OCI-LY3 (cell line): ENCODE data around the gene SH3RF3.

ENCODE experiments used
- H2AFZ ChIP-seq: fragments of 200-600, 300-600 bp; shearing (Covaris generic); 2 replicates; pipeline ENCODE4 v1.6.0; 2014; ENCODE audit warnings: antibody characterized with exemption, low read depth, low read length
- H3K27ac ChIP-seq: fragments of 200-600, 300-600 bp; sonication (generic); 2 replicates; pipeline ENCODE4 v1.5.1; 2014; ENCODE audit warnings: mild to moderate bottlenecking, low read length, moderate library complexity, mixed read lengths
- H3K27me3 ChIP-seq: fragments of 200-600, 300-600 bp; sonication (generic); 2 replicates; pipeline ENCODE4 v1.6.1; 2014; ENCODE audit warnings: low read depth, low read length, mixed read lengths
- H3K36me3 ChIP-seq: fragments of 200-600, 300-600 bp; sonication (generic); replicated peaks from 2 replicates; pipeline ENCODE3; 2014; ENCODE audit warnings: low read depth, low read length, mixed read lengths
- H3K4me1 ChIP-seq: fragments of 300-600, 200-600 bp; sonication (generic); 2 replicates; pipeline ENCODE4 v1.6.1; 2014; ENCODE audit warnings: low read length, mixed read lengths
- H3K4me2 ChIP-seq: fragments of 200-600, 300-600 bp; sonication (generic); 2 replicates; pipeline ENCODE4 v1.6.1; 2014; ENCODE audit warnings: low read length, mixed read lengths
- H3K4me3 ChIP-seq: fragments of 300-600, 200-600 bp; sonication (generic); 2 replicates; pipeline ENCODE4 v1.5.1; 2014; ENCODE audit warnings: antibody characterized with exemption, mild to moderate bottlenecking, low read length, moderate library complexity
- H3K79me2 ChIP-seq: fragments of 300-600, 200-600 bp; shearing (Covaris generic); 2 replicates; pipeline ENCODE4 v1.6.1; 2014; ENCODE audit warnings: mild to moderate bottlenecking, low read length, mixed read lengths
- H3K9ac ChIP-seq: fragments of 300-600, 200-600 bp; shearing (Covaris generic); 2 replicates; pipeline ENCODE4 v1.6.0; 2014; ENCODE audit warnings: mild to moderate bottlenecking, low read length, moderate library complexity
- H3K9me3 ChIP-seq: fragments of 200-600, 300-600 bp; shearing (Covaris generic); 2 replicates; pipeline ENCODE4 v1.6.1; 2014; ENCODE audit warnings: low read length, mixed read lengths; ENCODE audit not compliant: insufficient read depth
- H4K20me1 ChIP-seq: fragments of 200-600, 300-600 bp; sonication (generic); 2 replicates; pipeline ENCODE4 v1.6.1; 2016; ENCODE audit warnings: low read length, mixed read lengths; ENCODE audit not compliant: insufficient read depth
- CTCF ChIP-seq: fragments of 200-600, 300-600 bp; sonication (generic); IDR thresholded peaks from 2 replicates; pipeline ENCODE4 v1.5.1; 2014; ENCODE audit warnings: antibody characterized with exemption, low read length, low read depth
- EZH2phosphoT487 ChIP-seq: fragments of 200-600 bp; shearing (Covaris generic); IDR thresholded peaks from 2 replicates; pipeline ENCODE4 v1.6.1; 2018; ENCODE audit warnings: antibody characterized with exemption, mixed run types, low read depth

Gene SH3RF3

DNA sequence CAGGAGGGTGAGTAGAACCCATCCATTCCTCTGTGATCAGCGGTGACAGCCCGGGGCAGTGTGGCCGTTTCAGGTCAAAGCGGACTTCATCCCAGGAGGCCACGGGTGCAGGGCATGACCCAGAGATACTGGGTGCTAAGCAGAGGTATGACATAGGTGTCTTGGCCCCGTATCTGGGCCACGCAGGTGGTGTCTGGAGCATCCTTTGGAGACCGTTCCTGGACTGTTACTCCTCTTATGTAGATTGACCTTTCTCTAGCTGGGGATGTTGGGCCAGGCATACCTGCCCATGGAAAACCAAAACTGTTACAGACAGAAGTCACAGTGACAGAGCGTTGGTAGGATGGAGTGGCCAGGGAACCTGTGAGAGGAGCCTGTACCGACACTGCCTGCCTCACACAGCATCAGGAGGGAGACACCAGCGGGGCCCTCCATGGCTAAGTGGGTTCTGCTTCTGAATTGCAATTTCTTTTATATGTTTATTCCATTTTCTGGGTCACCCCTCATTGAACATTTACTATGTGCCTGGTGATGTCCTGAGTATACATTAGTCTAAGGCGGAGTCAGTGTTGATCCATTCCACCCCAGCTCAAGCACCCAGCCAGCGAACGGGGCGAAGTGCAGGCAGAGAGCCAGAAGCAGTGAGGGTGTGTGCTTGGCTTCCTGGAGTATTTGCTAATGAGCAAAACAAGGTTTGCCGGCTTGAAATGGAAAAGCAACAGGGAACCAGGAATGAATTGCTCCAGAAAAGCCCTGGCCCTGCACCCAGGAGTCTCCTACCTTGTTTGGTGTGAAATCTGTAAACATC, 141.7 kb downstream of the SH3RF3 start:
- Histone ChIP-seq H3K4me3 (no peak overlapping the region), H3K36me3 (no peaks in the 10 kb centered on the region), H3K9me3 (no peaks in the 10 kb centered on the region), H3K9ac (no peak overlapping the region), H3K79me2 (no peaks in the 10 kb centered on the region), H4K20me1 (no peaks in the 10 kb centered on the region), H3K4me1 (no peaks in the 10 kb centered on the region), H3K4me2 (no peak overlapping the region), H2AFZ (no peak overlapping the region), H3K27me3 (peaks cover 8% of the 10 kb centered on the region; the same call in 1 of the 2 replicates), H3K27ac (no peak overlapping the region)
- TF ChIP-seq CTCF, result no peak
- no peak for TF ChIP-seq EZH2phosphoT487

DNA sequence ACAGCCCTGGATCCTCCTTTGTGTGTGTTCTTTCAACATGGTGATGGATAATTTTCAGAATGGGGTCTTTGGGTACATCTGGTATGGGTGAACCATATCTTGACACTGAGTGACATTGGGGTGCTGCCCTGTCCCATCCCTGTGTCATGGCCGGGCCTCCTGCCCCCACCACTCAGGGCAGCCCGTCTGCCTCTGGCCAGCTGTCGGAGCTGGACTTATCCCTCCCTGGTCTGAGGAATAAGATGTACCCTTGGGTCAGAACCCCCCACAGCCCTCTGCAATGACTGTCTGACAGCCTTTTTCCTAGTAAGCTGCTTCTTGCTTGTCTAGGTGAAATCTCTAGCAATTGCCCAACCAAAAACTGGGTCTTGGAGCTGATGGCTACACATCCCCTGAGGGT, 142.9 kb downstream of the SH3RF3 start:
- Histone ChIP-seq H4K20me1 (no peaks in the 10 kb centered on the region), H3K79me2 (no peaks in the 10 kb centered on the region), H3K4me1 (no peaks in the 10 kb centered on the region), H3K4me3 (no peak overlapping the region), H3K4me2 (no peak overlapping the region), H3K9me3 (no peaks in the 10 kb centered on the region), H3K9ac (no peak overlapping the region), H3K27me3 (peaks cover 8% of the 10 kb centered on the region; the same call in 1 of the 2 replicates), H2AFZ (no peak overlapping the region), H3K27ac (no peak overlapping the region), H3K36me3 (no peaks in the 10 kb centered on the region)
- TF ChIP-seq CTCF (no peak), EZH2phosphoT487 (no peak)

DNA sequence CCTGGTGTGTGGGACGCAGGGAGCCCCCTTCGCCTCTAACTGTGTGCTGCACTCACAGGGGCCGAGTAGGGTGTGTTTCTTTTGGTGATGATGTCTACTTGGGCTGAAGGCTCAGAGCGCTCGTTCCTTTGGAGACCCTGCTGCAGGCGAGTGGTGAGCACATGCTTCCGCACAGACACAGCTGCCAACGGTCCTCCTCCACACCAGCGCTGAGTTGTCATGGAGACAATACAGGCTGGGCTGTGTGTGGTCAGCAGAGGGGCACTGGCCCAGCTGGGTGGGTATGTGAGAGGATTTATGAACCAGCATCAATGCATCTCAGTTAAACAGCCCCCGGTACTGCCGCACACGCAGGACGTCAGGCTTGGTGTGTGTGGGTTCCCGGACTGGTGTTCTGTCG, 143.5 kb downstream of the SH3RF3 start:
- Histone ChIP-seq H3K9me3 (no peaks in the 10 kb centered on the region), H3K27me3 (peaks cover 8% of the 10 kb centered on the region; the same call in 1 of the 2 replicates), H3K36me3 (no peaks in the 10 kb centered on the region), H3K4me2 (no peak overlapping the region), H3K9ac (no peak overlapping the region), H2AFZ (no peak overlapping the region), H3K4me3 (no peak overlapping the region), H3K79me2 (no peaks in the 10 kb centered on the region), H3K27ac (no peak overlapping the region), H4K20me1 (no peaks in the 10 kb centered on the region), H3K4me1 (no peaks in the 10 kb centered on the region)
- TF ChIP-seq EZH2phosphoT487 (no peak), CTCF (no peak)

DNA sequence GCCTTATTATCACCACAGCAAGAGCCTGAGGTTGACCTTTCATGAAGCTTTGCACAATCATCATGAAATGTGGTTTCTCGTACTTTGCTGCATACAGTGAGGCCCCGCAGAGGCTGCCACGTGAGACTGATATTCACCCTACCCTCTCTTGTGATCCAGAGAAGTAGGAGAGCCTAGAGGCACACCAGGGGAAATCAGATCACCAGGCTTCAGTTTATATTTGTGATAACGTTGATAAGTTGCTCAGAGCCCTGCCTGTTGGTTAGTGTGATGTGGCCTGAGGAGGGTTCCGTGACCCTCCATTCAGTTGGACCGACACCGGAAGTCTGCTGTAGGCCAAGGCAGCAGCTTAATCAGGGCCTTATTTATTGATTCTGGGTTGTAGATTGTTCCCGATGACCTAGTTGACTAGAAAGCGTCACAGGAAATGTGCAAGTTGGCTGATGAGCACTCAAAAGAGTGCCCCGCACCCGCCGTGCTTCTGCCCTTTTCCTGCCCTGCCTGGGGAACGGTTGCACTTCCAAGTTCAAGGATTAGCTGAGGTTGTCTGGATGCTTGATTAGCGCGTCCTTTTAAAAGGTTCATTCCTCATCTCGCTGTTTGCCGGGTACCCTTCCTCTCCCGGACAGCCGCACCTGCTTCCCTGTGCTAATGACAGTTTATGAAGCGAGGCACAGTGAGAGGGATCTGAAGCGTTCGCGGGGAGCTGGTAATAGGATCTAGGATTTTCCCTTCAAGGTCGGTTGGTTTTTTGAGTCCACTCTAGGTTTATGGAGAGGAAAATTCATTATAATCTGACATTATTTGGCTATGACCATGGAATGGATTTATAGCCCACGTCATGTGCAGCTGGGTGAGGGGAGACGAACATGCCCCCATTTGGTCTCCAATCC, 146.4 kb downstream of the SH3RF3 start:
- Histone ChIP-seq H3K36me3 (no peaks in the 10 kb centered on the region), H2AFZ (no peak overlapping the region), H3K79me2 (no peaks in the 10 kb centered on the region), H3K4me3 (no peak overlapping the region), H3K27me3 (0 out of 2 replicates have a peak, but pooled peaks cover 7% of the 10 kb centered on the region), H4K20me1 (no peaks in the 10 kb centered on the region), H3K9ac (no peak overlapping the region), H3K4me2 (no peak overlapping the region), H3K27ac (no peak overlapping the region), H3K4me1 (no peaks in the 10 kb centered on the region), H3K9me3 (no peaks in the 10 kb centered on the region)
- no peak for TF ChIP-seq EZH2phosphoT487
- no peak for TF ChIP-seq CTCF
